H1 (cell line): ENCODE results near the gene CALCOCO2. TPM values are rescaled to one million over a fixed set of nuclear protein-coding genes. Genes with fewer than 3 reads are reported as not detected.

ENCODE experiments used
- BACH1 ChIP-seq: IDR thresholded peaks from 2 replicates; pipeline ENCODE4 v1.6.1; 2012; ENCODE audit warnings: low read length, improper control_type of control experiment
- CHD2 ChIP-seq: IDR thresholded peaks from 2 replicates; pipeline ENCODE4 v1.6.1; 2012; ENCODE audit warnings: low read length, improper control_type of control experiment
- CHD7 ChIP-seq: fragments of 300-600 bp; sonication (generic); IDR thresholded peaks from 2 replicates; pipeline ENCODE4 v1.7.1; 2012; ENCODE audit warnings: low read length, moderate library complexity, mild to moderate bottlenecking, inconsistent platforms; ENCODE audit not compliant: insufficient replicate concordance
- CTCF ChIP-seq, 3 experiments: IDR thresholded peaks; 1 replicate in 2 of 3; 2 replicates in 1 of 3; pipeline versions ENCODE4 v1.5.1 to v1.6.1; 2011; ENCODE audit warnings: low read length in 3 of 3, mild to moderate bottlenecking in 3 of 3, inconsistent platforms in 2 of 3, low read depth in 1 of 3, moderate library complexity in 1 of 3; ENCODE audit not compliant: insufficient read depth in 1 of 3; ENCODE audit errors: control extremely low read depth in 1 of 3
- RFX5 ChIP-seq: IDR thresholded peaks from 2 replicates; pipeline ENCODE4 v1.6.1; 2011; ENCODE audit warnings: low read depth, low read length, improper control_type of control experiment, borderline replicate concordance
- RNF2 ChIP-seq: fragments of 200-900, 300-1000 bp; sonication (generic); IDR thresholded peaks from 2 replicates; pipeline ENCODE4 v1.7.1; 2016; ENCODE audit warnings: borderline replicate concordance, low read depth, mild to moderate bottlenecking, antibody characterized with exemption, low read length; ENCODE audit not compliant: poor library complexity, severe bottlenecking; ENCODE audit errors: missing control alignments
- SRF ChIP-seq: IDR thresholded peaks from 2 replicates; pipeline ENCODE4 v1.6.1; 2011; ENCODE audit warnings: mild to moderate bottlenecking, low read depth, low read length, moderate library complexity
- SUZ12 ChIP-seq: fragments of 200-600 bp; sonication (generic); IDR thresholded peaks from 2 replicates; pipeline ENCODE4 v1.6.1; 2012; ENCODE audit warnings: mild to moderate bottlenecking, inconsistent platforms, low read length, moderate library complexity, mixed read lengths
- TAF1 ChIP-seq: IDR thresholded peaks from 2 replicates; pipeline ENCODE4 v1.6.1; 2011; ENCODE audit warnings: mild to moderate bottlenecking, low read depth, low read length
- polyA plus RNA-seq, 7 experiments: library from polyadenylated mRNA; depleted of rRNA in 3 of 7; stranded (reverse) in 5 of 7; unstranded in 2 of 7; fragments of >200 nt in 5 of 7; fragments of 200-250 nt in 2 of 7; gene quantifications; 1 replicate in 5 of 7; 2 replicates in 1 of 7; 4 replicates in 1 of 7; pipeline versions ENCODE4 v1.2.1 to v1.2.3, GENCODE V29; 2011 to 2013; ENCODE audit warnings: missing spikeins in 2 of 7, mixed read lengths in 2 of 7
- total RNA-seq: library from RNA; stranded (reverse); fragmentation: NEBNext Ultra II Directional; extraction: Animal tissue kit (Norgen Biotek cat#: 25700); gene quantifications from 2 replicates; pipeline ENCODE4 v1.2.1, GENCODE V29; 2021

CALCOCO2 gene
- total and polyA plus RNA-seq, 2 of the 8 experiments (the other 6 are each of a cell fraction or from before 2014, with no cell fraction given): 12.1 to 31.8 TPM

GRCh38 chr17:48804936-48805411, 25.9 kb upstream of the CALCOCO2 start (continued):
- no peak for TF ChIP-seq SUZ12
- TF ChIP-seq TAF1: 0 out of 2 replicates have a peak, but pooled peaks have one; percentile 22
- peak; percentile 90 to 93 (median 90) for TF ChIP-seq CTCF (IDR thresholded peaks at IDR 0.05; ENCODE audit: control extremely low read depth in 1 of 3, insufficient read depth in 1 of 3, low read depth in 1 of 3, low read length in 3 of 3)
- TF ChIP-seq SRF: no peak
- no peak for TF ChIP-seq BACH1
- TF ChIP-seq CHD2: no peak
- no peak for TF ChIP-seq RNF2
- no peak for TF ChIP-seq RFX5
- no peak for TF ChIP-seq CHD7
